Testis (tissue), 2 donors: ENCODE measurements around the gene GALNT9.

Experiments used
- CTCF ChIP-seq, 3 experiments: fragments of 450-650 bp in 2 of 3; fragments of 200-600 bp in 1 of 3; sonication (generic) in 1 of 3; IDR thresholded peaks; one replicate each; pipeline ENCODE4 v1.5.1; 2016 to 2019; ENCODE audit warnings: antibody characterized with exemption in 3 of 3, mild to moderate bottlenecking in 2 of 3, moderate library complexity in 1 of 3
- POLR2A ChIP-seq: fragments of 450-650 bp; IDR thresholded peaks from one replicate; pipeline ENCODE4 v1.6.1; 2017; ENCODE audit warnings: antibody characterized with exemption, mild to moderate bottlenecking, moderate library complexity

GRCh38 chr12:132228476-132229192, 100.8 kb downstream of the GALNT9 start:
- no peak for TF ChIP-seq CTCF (IDR thresholded peaks at IDR 0.05)
- no peak for TF ChIP-seq POLR2A
